RKO (cell line): ENCODE results near the gene PRRX2.

Experiments used
- DNase-seq: peaks from one replicate; pipeline ENCODE4 v3.0.0-alpha.2; 2016; ENCODE audit warnings: low spot score

PRRX2 gene

GRCh38 chr9:129761293-129761900 lies 96.0 kb downstream of the PRRX2 start:
- no peak for DNase-seq

- DNase-seq = no peak
These were observed 96.5 kb downstream of the PRRX2 start for GRCh38 chr9:129761901-129762369.

- peak; percentile 90 for DNase-seq
These were observed 97.0 kb downstream of the PRRX2 start for GRCh38 chr9:129762370-129762984.

- no peak for DNase-seq
These were observed 97.8 kb downstream of the PRRX2 start for GRCh38 chr9:129762985-129763926.

GRCh38 chr9:129765764-129766317 lies 100.4 kb downstream of the PRRX2 start:
- no peak for DNase-seq

GRCh38 chr9:129768486-129768885 lies 103.0 kb downstream of the PRRX2 start:
- DNase-seq = no peak

GRCh38 chr9:129769669-129770068 lies 104.2 kb downstream of the PRRX2 start:
- no peak for DNase-seq

- DNase-seq = no peak
These were observed 105.3 kb downstream of the PRRX2 start for GRCh38 chr9:129770741-129771140.
